CD1c-positive myeloid dendritic cell (primary cell): Measurements from ENCODE around the gene TCEAL8.
A peak's percentile ranks its signal among the peaks of the same experiment; 100 is the strongest.
"Not testable (repeated sequence)": the region's sequence is repeated elsewhere in the genome, so short reads cannot be mapped to it uniquely, and the experiment has no call there.

Experiments used
- DNase-seq: peaks from one replicate; pipeline ENCODE4 v3.0.0-alpha.2; 2016; ENCODE audit errors: extremely low spot score

TCEAL8 gene, protein sequence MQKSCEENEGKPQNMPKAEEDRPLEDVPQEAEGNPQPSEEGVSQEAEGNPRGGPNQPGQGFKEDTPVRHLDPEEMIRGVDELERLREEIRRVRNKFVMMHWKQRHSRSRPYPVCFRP

GRCh38 chrX:103254921-103255493 lies at the start of gene TCEAL8:
Gene TCEAL8 (minus strand): TSS chrX:103255155. CDS start chrX:103253979, 1,176 bp downstream.
- DNase-seq, result peak; percentile 72

DNA sequence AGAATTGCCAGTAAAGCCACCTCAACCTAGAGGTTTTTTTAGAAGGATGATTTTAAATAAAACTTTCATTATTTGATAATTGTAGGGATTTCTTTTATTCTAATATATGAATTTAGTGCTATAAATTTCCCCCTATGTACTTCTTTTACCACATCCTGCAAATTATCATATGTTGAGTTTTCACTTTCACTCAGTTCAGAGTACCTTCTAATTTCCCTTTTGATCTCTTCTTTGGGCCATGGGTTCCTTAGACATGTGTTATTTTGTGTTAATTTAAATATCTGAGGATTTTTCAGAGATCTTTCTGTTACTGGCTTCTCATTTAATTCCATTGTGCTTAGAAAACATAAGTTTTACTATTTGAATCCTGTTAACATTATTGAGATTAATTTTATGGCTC lies 49.8 kb upstream of the TCEAL8 start:
- DNase-seq, result no peak

GRCh38 chrX:103293118-103293517 lies 38.2 kb upstream of the TCEAL8 start:
- DNase-seq, result no peak

DNA sequence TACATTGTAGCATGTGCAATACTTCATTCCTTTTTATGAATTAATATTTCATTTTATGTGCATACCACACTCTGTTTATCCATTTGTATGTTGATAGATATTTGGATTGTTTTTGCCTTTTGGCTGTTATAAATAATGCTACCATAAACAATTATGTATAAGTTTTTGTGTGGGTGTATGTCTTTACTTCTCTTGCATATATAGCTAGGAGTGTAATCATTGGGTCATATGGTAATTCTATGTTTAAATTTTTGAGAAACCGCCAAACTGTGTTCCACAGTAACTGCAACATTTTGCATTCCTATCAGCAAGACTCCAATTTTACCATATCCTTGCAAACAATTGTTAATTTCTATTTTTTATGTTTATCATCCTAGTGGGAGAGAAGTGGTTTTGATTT lies 24.7 kb upstream of the TCEAL8 start:
- no peak for DNase-seq

GRCh38 chrX:103276581-103277002 lies 21.6 kb upstream of the TCEAL8 start, which contains the start of gene TCEAL5:
Gene TCEAL5 (minus strand): TSS chrX:103276750. CDS start chrX:103274563, 2,187 bp downstream.
- DNase-seq, result no peak

DNA sequence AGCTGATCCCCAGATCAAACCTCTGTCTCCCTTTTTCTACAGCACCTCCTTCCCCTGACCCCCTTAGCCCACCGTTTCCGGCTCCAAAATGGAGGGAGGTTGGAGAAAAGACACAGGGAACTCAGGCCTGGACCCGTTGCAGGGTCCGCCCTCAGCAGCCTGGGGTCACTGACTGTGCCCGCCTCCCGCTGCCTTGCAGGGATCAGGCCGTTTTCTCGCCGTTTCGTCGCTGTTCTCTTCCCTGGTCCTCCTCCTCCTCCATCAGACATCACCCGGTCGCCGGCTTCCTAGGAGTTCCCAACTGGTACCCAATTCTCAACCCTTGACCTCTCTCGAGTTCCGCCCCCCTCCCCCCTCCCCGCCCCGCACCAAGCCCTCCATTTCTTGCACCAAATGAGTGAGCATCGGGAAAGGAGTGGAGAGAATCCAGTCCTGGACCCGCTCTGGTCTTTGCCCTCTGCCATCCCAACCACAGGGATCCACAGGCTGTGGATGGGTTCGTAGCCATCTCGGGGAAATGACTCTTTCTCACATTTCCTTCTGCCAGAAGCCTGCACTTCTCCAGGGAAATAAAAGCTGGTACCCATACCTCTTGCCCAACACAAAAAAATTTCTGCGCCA lies 21.1 kb upstream of the TCEAL8 start:
- DNase-seq, result no peak

DNA sequence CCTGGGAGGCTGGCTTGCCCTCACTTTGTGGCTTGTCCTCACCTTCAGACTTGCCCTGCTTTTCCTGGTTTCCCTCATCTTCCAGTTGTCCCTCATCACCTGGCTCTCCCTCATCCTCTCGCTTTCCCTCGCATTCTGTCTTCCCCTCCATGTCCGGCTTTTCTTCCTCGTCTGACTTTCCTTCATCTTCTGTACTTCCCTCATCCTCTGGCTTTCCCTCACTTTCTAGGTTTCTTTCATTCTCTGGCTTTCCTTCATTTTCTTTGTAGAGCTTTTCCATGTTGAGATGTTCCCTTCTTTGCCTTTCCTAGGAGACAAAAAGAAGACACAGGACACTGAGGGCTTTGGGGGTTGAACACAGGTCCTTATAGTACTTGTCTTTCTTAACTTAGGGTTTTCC lies 19.3 kb upstream of the TCEAL8 start:
- DNase-seq, result no peak

DNA sequence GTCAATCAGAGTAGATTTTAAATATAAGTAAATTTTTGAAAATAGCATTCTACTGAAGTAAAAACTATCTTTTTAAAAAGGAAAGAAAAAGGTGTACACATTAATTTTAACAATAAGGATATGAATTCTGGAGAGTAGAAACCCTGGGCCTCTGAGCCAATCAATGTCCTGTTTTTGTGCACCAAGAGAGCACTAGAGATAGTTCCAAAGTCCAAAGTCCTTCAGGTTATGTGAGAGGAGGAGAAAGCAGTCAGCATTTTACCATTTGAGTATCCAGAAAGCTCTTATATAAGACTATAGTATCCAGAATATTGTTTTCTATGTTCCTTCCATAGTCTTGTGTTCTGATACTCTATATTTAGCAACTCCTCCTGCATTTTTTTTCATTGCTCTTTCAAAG lies 3.3 kb upstream of the TCEAL8 start:
- no peak for DNase-seq

DNA sequence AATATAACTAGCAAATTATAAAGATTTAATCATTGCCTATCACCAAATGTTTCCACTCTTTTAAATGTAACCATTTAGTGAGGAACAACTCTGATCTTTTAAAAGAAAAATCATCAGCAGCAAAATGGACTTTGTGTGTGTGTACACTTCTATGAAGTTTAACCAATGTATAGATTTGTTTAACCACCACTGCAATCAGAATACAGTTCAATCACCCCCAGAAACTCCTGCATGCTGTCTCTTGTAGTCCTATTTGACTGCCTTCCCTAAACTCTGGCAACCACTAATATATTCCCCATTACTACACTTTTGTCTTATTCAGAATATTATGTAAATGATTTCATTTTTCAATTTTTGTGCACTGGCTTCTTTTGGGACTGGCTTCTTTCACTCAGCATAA lies 1.7 kb upstream of the TCEAL8 start:
- no peak for DNase-seq

DNA sequence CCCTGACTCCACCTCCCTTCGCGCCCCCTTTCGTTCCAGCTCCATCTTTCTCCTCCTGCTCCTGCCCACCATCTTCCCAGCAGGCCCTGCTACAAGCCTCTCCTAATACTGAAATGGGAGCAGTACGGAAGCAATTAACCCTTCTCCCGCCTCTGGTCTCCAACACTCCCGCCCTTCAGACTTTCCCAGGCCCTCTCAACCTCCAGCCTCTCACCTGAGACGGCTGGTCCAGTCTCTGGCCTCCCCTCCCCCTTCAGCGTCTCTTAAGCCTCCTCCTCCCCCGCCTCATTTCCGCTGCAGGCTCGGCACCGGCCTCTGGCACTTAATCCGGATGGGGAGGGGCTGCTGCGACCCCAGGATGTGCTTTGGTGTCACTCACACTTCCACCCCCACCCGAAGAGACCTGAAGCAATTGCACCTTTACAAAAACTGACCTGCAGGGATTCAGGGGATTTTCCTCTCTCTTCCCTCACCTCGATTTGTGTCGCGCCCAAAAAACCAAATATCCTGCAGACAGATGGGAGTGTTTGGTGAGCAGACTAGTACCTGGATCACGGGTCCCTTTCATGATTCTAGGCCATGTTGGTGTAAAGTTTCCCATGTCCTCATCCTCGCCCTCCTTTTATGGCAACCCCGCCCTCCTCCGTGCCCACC lies 657 bp downstream of the TCEAL8 start:
- peak; percentile 1 for DNase-seq

- DNase-seq, result peak; percentile 1
Measured at GRCh38 chrX:103253608-103254007, 1.3 kb downstream of the TCEAL8 start.

GRCh38 chrX:103250977-103251376 lies 4.0 kb downstream of the TCEAL8 start:
- no peak for DNase-seq

- DNase-seq, result no peak
Measured at GRCh38 chrX:103249805-103250204, 5.2 kb downstream of the TCEAL8 start.

GRCh38 chrX:103248553-103248952 lies 6.4 kb downstream of the TCEAL8 start:
- peak; percentile 43 for DNase-seq

- no peak for DNase-seq
Measured at GRCh38 chrX:103240155-103240554, 14.8 kb downstream of the TCEAL8 start.

GRCh38 chrX:103236296-103236695 lies 18.7 kb downstream of the TCEAL8 start:
- DNase-seq, result no peak

DNA sequence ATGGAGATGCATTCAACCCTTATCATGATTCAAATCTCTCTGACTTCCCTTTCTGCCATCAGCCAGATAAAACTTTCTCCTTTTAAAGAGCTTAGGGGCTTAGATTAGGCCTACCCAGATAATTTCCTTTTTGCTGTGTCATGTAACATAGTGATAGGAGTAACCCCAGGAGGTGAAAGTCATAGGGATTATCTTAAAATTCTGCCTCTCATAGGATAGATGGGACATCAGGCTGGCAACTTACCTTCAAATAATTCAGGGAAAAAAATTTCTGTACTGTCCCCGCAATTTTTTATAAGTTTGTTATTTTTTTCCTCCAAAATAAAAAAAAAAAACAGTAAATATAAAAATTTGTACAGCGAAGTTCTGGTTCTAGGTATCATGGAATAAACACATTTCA lies 19.3 kb downstream of the TCEAL8 start:
- DNase-seq, result not testable (repeated sequence)

- DNase-seq, result no peak
Measured at GRCh38 chrX:103234869-103235268, 20.1 kb downstream of the TCEAL8 start.

DNA sequence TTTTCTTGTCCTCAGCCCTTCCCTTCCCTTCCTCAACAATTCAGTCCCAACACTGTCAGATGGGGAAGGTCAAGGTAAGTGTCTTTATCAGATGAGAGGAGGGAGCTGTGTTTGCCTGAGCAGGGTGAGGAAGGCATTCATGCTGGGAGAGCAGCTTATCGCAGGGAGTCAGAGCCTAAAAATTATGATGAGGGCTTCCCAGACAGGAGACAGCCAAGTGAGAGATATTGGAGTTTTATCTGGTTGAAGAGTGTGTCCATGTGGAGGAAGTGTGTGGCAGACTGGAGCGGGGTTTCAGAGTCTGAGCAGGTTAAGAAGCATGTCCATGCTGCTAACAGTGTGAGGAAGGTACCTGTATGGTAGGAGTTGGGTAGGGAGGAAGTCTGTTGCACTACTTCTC lies 21.7 kb downstream of the TCEAL8 start:
- DNase-seq, result no peak

- not testable (repeated sequence) for DNase-seq
Measured at GRCh38 chrX:103225918-103226317, 29.0 kb downstream of the TCEAL8 start.

DNA sequence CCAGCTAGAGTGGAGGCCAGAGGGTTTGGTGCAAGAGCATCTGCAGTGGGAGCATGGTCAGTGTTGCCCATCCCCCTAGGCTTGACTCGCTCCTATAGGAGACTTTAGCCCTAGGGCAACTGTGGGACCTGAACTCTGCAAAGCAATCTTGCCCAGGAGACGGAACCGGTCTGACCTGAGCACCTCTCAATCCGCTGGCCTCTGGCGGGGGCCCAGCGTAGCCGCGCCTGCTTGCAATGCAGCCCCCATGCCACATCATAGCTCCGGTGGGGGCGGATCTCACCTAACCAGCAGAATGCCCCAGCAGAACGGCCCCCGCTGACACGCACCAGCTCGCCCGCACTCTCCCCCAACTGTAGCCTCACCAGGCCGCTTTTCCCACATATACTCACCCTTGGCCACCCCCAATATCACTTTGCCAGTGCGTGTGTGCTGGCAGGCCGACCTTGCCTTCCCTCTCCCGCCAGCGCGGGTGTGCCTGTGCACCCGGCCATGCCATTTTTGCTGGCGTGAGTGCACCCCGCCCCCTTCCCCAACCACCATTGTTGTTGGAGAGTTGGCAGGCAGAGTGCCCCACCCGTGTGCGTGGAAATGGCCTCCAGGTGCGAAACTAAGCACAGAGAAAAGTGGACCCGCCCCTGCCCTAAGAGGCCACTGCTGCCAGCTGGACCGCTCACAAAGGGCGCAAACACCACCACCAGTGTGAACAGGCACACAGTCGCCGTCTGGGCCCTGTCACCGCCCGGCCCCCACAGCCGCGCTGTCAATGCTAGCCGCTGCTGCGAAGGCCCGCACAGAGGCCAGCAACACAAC lies 34.2 kb downstream of the TCEAL8 start:
- no peak for DNase-seq

DNA sequence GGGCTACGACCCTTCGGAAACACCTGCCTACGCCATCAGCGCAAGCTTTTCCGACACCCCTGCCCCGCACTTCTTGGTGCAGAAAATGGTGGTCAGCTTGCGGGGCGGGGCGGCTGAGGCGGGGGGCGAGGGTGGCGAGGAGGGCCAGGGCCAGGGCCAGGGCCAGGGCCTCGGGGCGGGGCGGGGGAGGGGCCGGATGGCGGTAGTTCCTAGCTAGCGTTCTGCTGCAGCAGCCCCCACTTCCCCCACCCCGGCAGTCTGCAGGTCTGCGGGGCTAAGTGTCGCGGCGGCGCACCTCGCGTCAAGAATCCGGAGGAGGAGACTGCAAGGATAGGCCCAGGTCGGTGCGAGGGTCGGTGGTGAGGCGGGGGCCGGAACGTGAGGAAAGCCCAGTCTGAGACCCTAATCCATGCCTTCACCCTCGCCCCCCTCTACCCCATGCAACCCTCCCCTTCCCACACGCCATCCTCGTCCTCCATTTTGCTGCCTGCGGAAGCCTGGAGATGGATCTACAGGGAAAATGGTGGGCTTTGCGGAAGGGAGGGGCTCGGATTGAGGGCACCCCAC lies 39.4 kb downstream of the TCEAL8 start:
- peak; percentile 11 for DNase-seq
